DOHH2 (cell line): Measurements from ENCODE around the gene DDX28.

Experiments used
- H3F3A ChIP-seq: fragments of 200-600 bp; sonication (generic), shearing (Covaris generic); 2 replicates; pipeline ENCODE4 v1.6.0; 2016; ENCODE audit warnings: antibody characterized with exemption, mild to moderate bottlenecking; ENCODE audit not compliant: control insufficient read depth, insufficient read depth
- H3K27ac ChIP-seq: fragments of 200-600 bp; sonication (generic); 2 replicates; pipeline ENCODE4 v1.5.1; 2014; ENCODE audit warnings: low read depth, mild to moderate bottlenecking, low read length, moderate library complexity
- H3K27me3 ChIP-seq: fragments of 200-600 bp; sonication (generic); 2 replicates; pipeline ENCODE4 v1.6.1; 2014; ENCODE audit warnings: mild to moderate bottlenecking, low read length, mixed read lengths; ENCODE audit not compliant: control insufficient read depth
- H3K36me3 ChIP-seq: fragments of 200-600 bp; sonication (generic); 2 replicates; pipeline ENCODE4 v1.6.1; 2014; ENCODE audit warnings: mild to moderate bottlenecking, low read length, moderate library complexity, mixed read lengths; ENCODE audit not compliant: control insufficient read depth
- H3K4me1 ChIP-seq: fragments of 200-600 bp; sonication (generic); 2 replicates; pipeline ENCODE4 v1.6.1; 2014; ENCODE audit warnings: mild to moderate bottlenecking, low read length, mixed read lengths; ENCODE audit not compliant: control insufficient read depth
- H3K4me2 ChIP-seq: fragments of 200-600 bp; sonication (generic); 2 replicates; pipeline ENCODE4 v1.6.0; 2014; ENCODE audit warnings: mild to moderate bottlenecking, low read length, moderate library complexity
- H3K4me3 ChIP-seq: fragments of 200-600 bp; sonication (generic); 2 replicates; pipeline ENCODE4 v1.5.1; 2014; ENCODE audit warnings: mild to moderate bottlenecking, low read length, mixed read lengths
- H3K79me2 ChIP-seq: fragments of 200-600 bp; sonication (generic); 2 replicates; pipeline ENCODE4 v1.6.1; 2014; ENCODE audit warnings: mild to moderate bottlenecking, low read length, mixed read lengths; ENCODE audit not compliant: control insufficient read depth
- H3K9me2 ChIP-seq: fragments of 200-600 bp; sonication (generic); replicated peaks from 2 replicates; pipeline ENCODE4 v1.6.1; 2014; ENCODE audit warnings: mild to moderate bottlenecking, low read length, mixed read lengths; ENCODE audit not compliant: control insufficient read depth
- H3K9me3 ChIP-seq: fragments of 200-600 bp; sonication (generic); 2 replicates; pipeline ENCODE4 v1.6.1; 2014; ENCODE audit warnings: antibody characterized with exemption, low read length, mixed read lengths; ENCODE audit not compliant: control insufficient read depth, insufficient read depth
- H4K20me1 ChIP-seq: fragments of 200-600 bp; sonication (generic); 2 replicates; pipeline ENCODE4 v1.6.0; 2014; ENCODE audit warnings: low read depth, mild to moderate bottlenecking, antibody characterized with exemption, low read length, moderate library complexity; ENCODE audit not compliant: control insufficient read depth, insufficient read depth
- EZH2phosphoT487 ChIP-seq: fragments of 200-600 bp; sonication (generic); IDR thresholded peaks from 2 replicates; pipeline ENCODE4 v1.6.1; 2017; ENCODE audit warnings: borderline replicate concordance, mild to moderate bottlenecking, antibody characterized with exemption, low read length, moderate library complexity, mixed read lengths
- TF ChIP-seq, protein P1 (sequence below): fragments of 200-600 bp; sonication (generic); IDR thresholded peaks from one replicate; pipeline ENCODE4 v1.5.1; 2014; ENCODE audit warnings: antibody characterized with exemption, mild to moderate bottlenecking, low read depth, low read length; ENCODE audit not compliant: poor library complexity, severe bottlenecking

DDX28 gene, protein sequence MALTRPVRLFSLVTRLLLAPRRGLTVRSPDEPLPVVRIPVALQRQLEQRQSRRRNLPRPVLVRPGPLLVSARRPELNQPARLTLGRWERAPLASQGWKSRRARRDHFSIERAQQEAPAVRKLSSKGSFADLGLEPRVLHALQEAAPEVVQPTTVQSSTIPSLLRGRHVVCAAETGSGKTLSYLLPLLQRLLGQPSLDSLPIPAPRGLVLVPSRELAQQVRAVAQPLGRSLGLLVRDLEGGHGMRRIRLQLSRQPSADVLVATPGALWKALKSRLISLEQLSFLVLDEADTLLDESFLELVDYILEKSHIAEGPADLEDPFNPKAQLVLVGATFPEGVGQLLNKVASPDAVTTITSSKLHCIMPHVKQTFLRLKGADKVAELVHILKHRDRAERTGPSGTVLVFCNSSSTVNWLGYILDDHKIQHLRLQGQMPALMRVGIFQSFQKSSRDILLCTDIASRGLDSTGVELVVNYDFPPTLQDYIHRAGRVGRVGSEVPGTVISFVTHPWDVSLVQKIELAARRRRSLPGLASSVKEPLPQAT

DNA sequence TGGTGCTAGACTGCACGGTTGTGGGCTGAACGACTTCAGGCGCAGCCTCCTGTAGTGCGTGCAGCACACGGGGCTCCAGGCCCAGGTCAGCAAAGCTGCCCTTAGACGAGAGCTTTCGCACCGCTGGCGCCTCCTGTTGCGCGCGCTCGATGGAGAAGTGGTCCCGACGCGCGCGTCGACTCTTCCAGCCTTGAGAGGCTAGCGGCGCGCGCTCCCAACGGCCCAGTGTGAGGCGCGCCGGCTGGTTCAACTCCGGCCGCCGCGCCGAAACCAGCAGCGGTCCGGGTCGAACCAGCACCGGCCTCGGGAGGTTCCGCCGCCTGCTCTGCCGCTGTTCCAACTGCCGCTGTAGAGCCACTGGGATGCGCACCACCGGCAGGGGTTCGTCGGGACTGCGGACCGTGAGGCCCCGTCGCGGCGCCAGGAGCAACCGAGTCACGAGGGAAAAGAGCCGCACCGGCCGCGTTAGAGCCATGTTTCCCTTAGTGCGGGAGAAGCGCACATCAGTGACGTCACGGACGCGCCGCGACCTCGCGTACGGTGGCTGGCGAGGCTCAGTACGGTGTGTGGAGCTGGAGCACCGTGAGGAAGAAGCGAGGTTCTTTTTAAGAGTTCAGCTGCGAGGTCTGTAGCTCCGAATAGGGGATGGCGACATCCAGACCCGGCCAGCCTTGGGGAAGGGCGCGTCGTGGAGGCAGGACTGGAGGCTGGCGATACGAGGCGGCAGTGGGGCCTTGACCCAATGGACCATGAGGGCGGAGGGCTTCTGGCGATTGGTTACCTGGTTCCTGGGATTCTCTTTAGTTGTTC lies at the start of gene DDX28, which contains the start of gene DUS2:
Gene DDX28 (minus strand): TSS at position 505 of the 810 bp plus-strand sequence. CDS start 30 bp downstream, at position 475.
Gene DUS2 (plus strand): TSS at position 557 of the 810 bp plus-strand sequence. CDS start 14,740 bp downstream, outside the sequence.
- Histone ChIP-seq H3K9me2 (no peaks in the 10 kb centered on the region), H3K4me1 (peaks cover 23% of the 10 kb centered on the region), H3F3A (0 out of 2 replicates have a peak, but pooled peaks cover 3% of the 10 kb centered on the region), H3K27me3 (no peaks in the 10 kb centered on the region), H3K4me2 (peak within 1 kb of the TSS; percentile 98), H3K27ac (peak within 1 kb of the TSS; percentile 36), H4K20me1 (peaks cover 5% of the 10 kb centered on the region; the same call in 1 of the 2 replicates), H3K79me2 (peaks cover 55% of the 10 kb centered on the region), H3K4me3 (peak within 1 kb of the TSS; percentile 95), H3K36me3 (peaks cover 47% of the 10 kb centered on the region), H3K9me3 (no peaks in the 10 kb centered on the region)
- TF ChIP-seq, protein P1, sequence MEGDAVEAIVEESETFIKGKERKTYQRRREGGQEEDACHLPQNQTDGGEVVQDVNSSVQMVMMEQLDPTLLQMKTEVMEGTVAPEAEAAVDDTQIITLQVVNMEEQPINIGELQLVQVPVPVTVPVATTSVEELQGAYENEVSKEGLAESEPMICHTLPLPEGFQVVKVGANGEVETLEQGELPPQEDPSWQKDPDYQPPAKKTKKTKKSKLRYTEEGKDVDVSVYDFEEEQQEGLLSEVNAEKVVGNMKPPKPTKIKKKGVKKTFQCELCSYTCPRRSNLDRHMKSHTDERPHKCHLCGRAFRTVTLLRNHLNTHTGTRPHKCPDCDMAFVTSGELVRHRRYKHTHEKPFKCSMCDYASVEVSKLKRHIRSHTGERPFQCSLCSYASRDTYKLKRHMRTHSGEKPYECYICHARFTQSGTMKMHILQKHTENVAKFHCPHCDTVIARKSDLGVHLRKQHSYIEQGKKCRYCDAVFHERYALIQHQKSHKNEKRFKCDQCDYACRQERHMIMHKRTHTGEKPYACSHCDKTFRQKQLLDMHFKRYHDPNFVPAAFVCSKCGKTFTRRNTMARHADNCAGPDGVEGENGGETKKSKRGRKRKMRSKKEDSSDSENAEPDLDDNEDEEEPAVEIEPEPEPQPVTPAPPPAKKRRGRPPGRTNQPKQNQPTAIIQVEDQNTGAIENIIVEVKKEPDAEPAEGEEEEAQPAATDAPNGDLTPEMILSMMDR: no peak

DNA sequence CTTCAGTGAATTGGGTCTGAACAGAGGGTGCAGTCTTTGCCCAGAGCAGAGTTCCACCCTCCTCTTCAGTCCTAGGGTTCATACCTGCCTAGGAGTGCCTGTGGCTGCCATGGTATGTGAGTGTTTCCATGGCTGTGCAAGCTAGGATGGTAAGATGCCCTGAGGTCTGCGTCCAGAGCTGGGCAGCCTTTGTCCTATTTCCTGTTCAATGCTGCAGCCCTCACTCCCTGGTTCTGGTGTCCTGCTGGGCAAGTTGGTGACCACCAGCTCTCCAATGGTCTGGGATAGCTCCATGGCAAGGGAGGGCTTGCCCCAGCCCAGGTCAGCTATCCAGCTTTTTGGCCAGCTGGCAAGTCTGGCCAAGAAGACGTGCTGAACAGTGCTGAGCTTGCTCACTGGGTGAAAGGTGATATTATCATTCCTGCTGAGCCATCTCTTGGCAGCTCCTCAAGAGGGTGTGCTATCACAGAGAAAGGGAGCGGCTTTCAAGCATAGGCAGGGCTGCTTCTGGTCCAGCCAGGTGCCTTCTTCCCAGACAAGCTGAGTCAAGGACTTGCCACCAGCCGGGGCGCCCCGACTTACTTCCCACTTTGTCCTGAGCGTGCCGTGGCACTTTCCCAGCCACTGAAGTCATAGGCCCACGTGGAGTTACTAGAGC lies 49.1 kb upstream of the DDX28 start:
- H4K20me1 ChIP-seq: no peaks in the 10 kb centered on the region

DNA sequence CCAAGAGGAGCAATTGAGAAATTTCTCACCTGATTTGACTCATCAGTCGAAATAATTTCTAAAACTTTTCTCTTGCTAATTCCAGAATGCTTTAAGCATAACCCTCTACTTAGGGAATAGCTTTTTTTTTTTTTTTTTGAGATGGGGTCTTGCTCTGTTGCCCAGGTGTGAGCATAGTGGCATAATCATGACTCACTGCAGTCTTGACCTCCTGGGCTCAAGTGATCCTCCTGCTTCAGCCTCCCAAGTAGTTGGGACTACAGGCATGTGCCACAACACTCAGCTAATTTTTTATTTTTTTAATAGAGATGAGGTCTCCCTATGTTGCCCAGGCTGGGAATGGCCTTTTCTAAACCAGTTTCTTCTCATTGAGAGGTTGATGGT lies 48.5 kb upstream of the DDX28 start:
- no peaks in the 10 kb centered on the region for H3K9me2 ChIP-seq
- no peaks in the 10 kb centered on the region for H4K20me1 ChIP-seq
- peaks cover 70% of the 10 kb centered on the region for H3K4me1 ChIP-seq
- peaks cover 19% of the 10 kb centered on the region for H3F3A ChIP-seq
- H3K79me2 ChIP-seq: no peaks in the 10 kb centered on the region
- no peaks in the 10 kb centered on the region for H3K9me3 ChIP-seq
- no peaks in the 10 kb centered on the region for H3K27me3 ChIP-seq
- H3K27ac ChIP-seq: peak overlapping the region; percentile 73
- peak overlapping the region; percentile 69 for H3K4me2 ChIP-seq
- H3K36me3 ChIP-seq: peaks cover 50% of the 10 kb centered on the region
- H3K4me3 ChIP-seq: peak overlapping the region; percentile 50
- TF ChIP-seq EZH2phosphoT487: no peak
- TF ChIP-seq, protein P1: no peak

More for the DNA sequence above, 49.1 kb upstream of the DDX28 start:
- Histone ChIP-seq H3K9me3 (no peaks in the 10 kb centered on the region), H3K4me2 (peak overlapping the region; percentile 69), H3K79me2 (no peaks in the 10 kb centered on the region), H3K36me3 (peaks cover 50% of the 10 kb centered on the region), H3K4me3 (no peak overlapping the region; the same call in 1 of the 2 replicates), H3K27ac (no peak overlapping the region), H3K27me3 (no peaks in the 10 kb centered on the region), H3K4me1 (peaks cover 68% of the 10 kb centered on the region), H3F3A (peaks cover 17% of the 10 kb centered on the region), H3K9me2 (no peaks in the 10 kb centered on the region)
- no peak for TF ChIP-seq EZH2phosphoT487
- TF ChIP-seq, protein P1: no peak
